H9 (cell line): ENCODE results near the gene MOB3A. TPM values are rescaled to one million over a fixed set of nuclear protein-coding genes. Genes with fewer than 3 reads are reported as not detected.

Experiments
- DNase-seq: peaks from one replicate; pipeline ENCODE4 v3.0.0-alpha.2; 2017
- H2AFZ ChIP-seq: one replicate; pipeline ENCODE4 v1.6.1; 2013; ENCODE audit warnings: mild to moderate bottlenecking, low read length, control low read depth, moderate library complexity
- H2AK5ac ChIP-seq: 2 replicates; pipeline ENCODE4 v1.6.1; 2013; ENCODE audit warnings: low read length, control low read depth, mixed read lengths; ENCODE audit not compliant: insufficient read length
- H2BK120ac ChIP-seq: one replicate; pipeline ENCODE4 v1.6.1; 2013; ENCODE audit warnings: low read depth, mild to moderate bottlenecking, low read length, control low read depth, inconsistent platforms; ENCODE audit not compliant: poor library complexity, severe bottlenecking
- H2BK12ac ChIP-seq: 2 replicates; pipeline ENCODE4 v1.6.1; 2013; ENCODE audit warnings: low read length, control low read depth, mixed read lengths, low read depth; ENCODE audit not compliant: insufficient read length
- H2BK15ac ChIP-seq: 2 replicates; pipeline ENCODE4 v1.6.1; 2013; ENCODE audit warnings: low read depth, low read length, control low read depth
- H2BK20ac ChIP-seq: one replicate; pipeline ENCODE4 v1.6.1; 2013; ENCODE audit warnings: low read depth, mild to moderate bottlenecking, low read length, control low read depth, inconsistent platforms; ENCODE audit not compliant: poor library complexity, severe bottlenecking
- H2BK5ac ChIP-seq: 2 replicates; pipeline ENCODE4 v1.6.1; 2013; ENCODE audit warnings: low read length, control low read depth, mixed read lengths; ENCODE audit not compliant: insufficient read length
- H3K14ac ChIP-seq: 2 replicates; pipeline ENCODE4 v1.6.1; 2013; ENCODE audit warnings: low read length, control low read depth; ENCODE audit not compliant: insufficient read depth
- H3K18ac ChIP-seq: 2 replicates; pipeline ENCODE4 v1.6.1; 2013; ENCODE audit warnings: low read depth, mild to moderate bottlenecking, mixed read lengths, low read length, control low read depth; ENCODE audit not compliant: insufficient read length
- H3K23ac ChIP-seq: 2 replicates; pipeline ENCODE4 v1.6.1; 2013; ENCODE audit warnings: low read length, control low read depth, mixed read lengths, low read depth; ENCODE audit not compliant: insufficient read length
- H3K23me2 ChIP-seq: 2 replicates; pipeline ENCODE4 v1.6.1; 2013; ENCODE audit warnings: low read depth, mild to moderate bottlenecking, mixed read lengths, low read length, control low read depth; ENCODE audit not compliant: insufficient read length, poor library complexity, severe bottlenecking
- H3K27ac ChIP-seq: 2 replicates; pipeline ENCODE4 v1.5.1; 2013; ENCODE audit warnings: low read length, control low read depth, mixed read lengths, low read depth; ENCODE audit not compliant: insufficient read length
- H3K27me3 ChIP-seq: 2 replicates; pipeline ENCODE4 v1.6.1; 2013; ENCODE audit warnings: low read length, control low read depth, inconsistent platforms; ENCODE audit not compliant: insufficient read depth
- H3K4ac ChIP-seq: 2 replicates; pipeline ENCODE4 v1.6.1; 2013; ENCODE audit warnings: low read depth, mild to moderate bottlenecking, control low read depth, inconsistent platforms, low read length, moderate library complexity
- H3K4me1 ChIP-seq: 2 replicates; pipeline ENCODE4 v1.6.1; 2013; ENCODE audit warnings: low read length, control low read depth, inconsistent platforms; ENCODE audit not compliant: insufficient read depth
- H3K4me2 ChIP-seq: 2 replicates; pipeline ENCODE4 v1.6.1; 2013; ENCODE audit warnings: low read length, control low read depth, mixed read lengths; ENCODE audit not compliant: insufficient read length, insufficient read depth
- H3K56ac ChIP-seq: 2 replicates; pipeline ENCODE4 v1.6.1; 2013; ENCODE audit warnings: low read depth, mild to moderate bottlenecking, mixed read lengths, low read length, control low read depth; ENCODE audit not compliant: insufficient read length
- H3K79me1 ChIP-seq: 2 replicates; pipeline ENCODE4 v1.6.1; 2013; ENCODE audit warnings: low read depth, mild to moderate bottlenecking, moderate library complexity, low read length, control low read depth, inconsistent platforms; ENCODE audit not compliant: insufficient read depth, poor library complexity, severe bottlenecking
- H3K79me2 ChIP-seq: 2 replicates; pipeline ENCODE4 v1.6.1; 2013; ENCODE audit warnings: low read length, control low read depth, inconsistent platforms; ENCODE audit not compliant: insufficient read depth
- H3K9ac ChIP-seq: 2 replicates; pipeline ENCODE4 v1.6.1; 2013; ENCODE audit warnings: low read length, control low read depth, mixed read lengths; ENCODE audit not compliant: insufficient read length; ENCODE audit errors: extremely low read depth
- H3K9me3 ChIP-seq: one replicate; pipeline ENCODE4 v1.6.1; 2013; ENCODE audit warnings: low read depth, low read length, inconsistent platforms; ENCODE audit not compliant: control insufficient read depth
- H3T11ph ChIP-seq: one replicate; pipeline ENCODE4 v1.6.1; 2013; ENCODE audit warnings: mild to moderate bottlenecking, low read length, control low read depth, inconsistent platforms
- H4K20me1 ChIP-seq: one replicate; pipeline ENCODE4 v1.6.1; 2013; ENCODE audit not compliant: control insufficient read depth, insufficient read length, insufficient read depth
- H4K5ac ChIP-seq: 2 replicates; pipeline ENCODE4 v1.6.1; 2013; ENCODE audit warnings: low read depth, mild to moderate bottlenecking, mixed read lengths, low read length, control low read depth; ENCODE audit not compliant: insufficient read length
- H4K8ac ChIP-seq: replicated peaks from 2 replicates; pipeline ENCODE4 v1.6.1; 2013; ENCODE audit warnings: low read length, control low read depth, mixed read lengths, low read depth; ENCODE audit not compliant: insufficient read length
- H4K91ac ChIP-seq: 2 replicates; pipeline ENCODE4 v1.6.1; 2013; ENCODE audit warnings: low read depth, mild to moderate bottlenecking, moderate library complexity, mixed read lengths, low read length, control low read depth; ENCODE audit not compliant: insufficient read length
- H3K27ac Mint-ChIP-seq, 3 experiments: 2 replicates in 2 of 3; 3 replicates in 1 of 3; pipeline ENCODE4 v1.8.0; 2020 to 2021; ENCODE audit warnings: mixed read lengths in 3 of 3, mild to moderate bottlenecking in 1 of 3, moderate library complexity in 1 of 3
- H3K27me3 Mint-ChIP-seq: 2 replicates; pipeline ENCODE4 v1.8.0; 2021; ENCODE audit warnings: low read depth, mild to moderate bottlenecking, moderate library complexity, mixed read lengths
- H3K36me3 Mint-ChIP-seq, 3 experiments: 2 replicates in 2 of 3; 3 replicates in 1 of 3; pipeline ENCODE4 v1.8.0; 2020 to 2021; ENCODE audit warnings: low read depth in 3 of 3, mixed read lengths in 3 of 3; ENCODE audit not compliant: insufficient read depth in 1 of 3
- H3K4me1 Mint-ChIP-seq, 2 experiments: 2 replicates each; pipeline ENCODE4 v1.8.0; 2020; ENCODE audit warnings: mixed read lengths in 2 of 2
- H3K4me3 Mint-ChIP-seq, 2 experiments: 2 replicates in 1 of 2; 3 replicates in 1 of 2; pipeline ENCODE4 v1.8.0; 2020 to 2021; ENCODE audit warnings: mild to moderate bottlenecking in 2 of 2, mixed read lengths in 2 of 2, moderate library complexity in 1 of 2
- H3K9me3 Mint-ChIP-seq, 2 experiments: 2 replicates in 1 of 2; 3 replicates in 1 of 2; pipeline ENCODE4 v1.8.0; 2020; ENCODE audit warnings: mild to moderate bottlenecking in 2 of 2, mixed read lengths in 2 of 2, moderate library complexity in 1 of 2
- WGBS: extraction: QIAGEN DNeasy Blood & Tissue Kit; methylation state at CpG from one replicate; pipeline ENCODE4 v1.1.7; 2013; ENCODE audit warnings: missing lambda C conversion rate, low lambda C conversion rate, mixed read lengths; ENCODE audit not compliant: insufficient read length; ENCODE audit errors: extremely low coverage; 5-methylcytosine and 5-hydroxymethylcytosine counted together
- total RNA-seq: library from RNA; stranded (reverse); gene quantifications from 2 replicates; pipeline ENCODE4 v1.2.1, GENCODE V29; 2021
- TF ChIP-seq, protein P1 (sequence below): fragments of 200-600 bp; sonication (generic); conservative IDR thresholded peaks from 3 replicates; pipeline ENCODE4 v1.8.0; 2021; ENCODE audit warnings: antibody characterized with exemption, mild to moderate bottlenecking

MOB3A gene
- total RNA-seq, 1 experiment from 2014 or later, result 11.5 TPM

DNA sequence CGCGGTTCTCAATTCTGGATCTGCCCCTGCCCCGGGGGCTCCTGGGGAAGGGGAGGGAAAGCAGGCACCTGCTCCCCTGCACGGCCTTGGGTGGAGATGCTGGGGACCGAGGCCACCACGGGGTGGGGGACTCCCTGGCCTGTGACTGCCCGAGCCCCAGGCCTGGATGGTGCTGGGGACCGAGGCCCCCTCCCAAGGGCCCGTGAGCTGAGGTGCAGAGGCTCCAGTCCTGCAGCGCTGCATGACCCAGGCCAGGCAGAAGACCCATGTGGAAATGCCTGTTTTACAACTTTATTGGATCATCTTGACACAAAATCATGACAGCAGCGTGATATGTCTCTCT lies 4.6 kb upstream of the MOB3A start:
- H2BK15ac ChIP-seq, result no peak overlapping the region
- no peak overlapping the region for H3K4ac ChIP-seq
- H2AFZ ChIP-seq, result no peak overlapping the region
- DNase-seq, result no peak
- H3K14ac ChIP-seq, result no peak overlapping the region
- Mint-ChIP-seq H3K36me3 (peaks cover 25 to 55% (median 50%) of the 10 kb centered on the region in 3 experiments), H3K9me3 (peaks cover 3 to 8% of the 10 kb centered on the region in 2 experiments; a peak in 4 of 5 replicates), H3K27ac (no peak overlapping the region), H3K4me1 (peaks cover 2 to 4% of the 10 kb centered on the region in 2 experiments; a peak in 3 of 4 replicates), H3K27me3 (no peaks in the 10 kb centered on the region; the same call in 1 of the 2 replicates), H3K4me3 (no peak overlapping the region)
- no peak overlapping the region for H2BK20ac ChIP-seq
- no peak overlapping the region for H3K23ac ChIP-seq
- H4K5ac ChIP-seq, result no peak overlapping the region
- H3K18ac ChIP-seq, result no peak overlapping the region
- no peak overlapping the region for H4K91ac ChIP-seq
- TF ChIP-seq, protein P1, sequence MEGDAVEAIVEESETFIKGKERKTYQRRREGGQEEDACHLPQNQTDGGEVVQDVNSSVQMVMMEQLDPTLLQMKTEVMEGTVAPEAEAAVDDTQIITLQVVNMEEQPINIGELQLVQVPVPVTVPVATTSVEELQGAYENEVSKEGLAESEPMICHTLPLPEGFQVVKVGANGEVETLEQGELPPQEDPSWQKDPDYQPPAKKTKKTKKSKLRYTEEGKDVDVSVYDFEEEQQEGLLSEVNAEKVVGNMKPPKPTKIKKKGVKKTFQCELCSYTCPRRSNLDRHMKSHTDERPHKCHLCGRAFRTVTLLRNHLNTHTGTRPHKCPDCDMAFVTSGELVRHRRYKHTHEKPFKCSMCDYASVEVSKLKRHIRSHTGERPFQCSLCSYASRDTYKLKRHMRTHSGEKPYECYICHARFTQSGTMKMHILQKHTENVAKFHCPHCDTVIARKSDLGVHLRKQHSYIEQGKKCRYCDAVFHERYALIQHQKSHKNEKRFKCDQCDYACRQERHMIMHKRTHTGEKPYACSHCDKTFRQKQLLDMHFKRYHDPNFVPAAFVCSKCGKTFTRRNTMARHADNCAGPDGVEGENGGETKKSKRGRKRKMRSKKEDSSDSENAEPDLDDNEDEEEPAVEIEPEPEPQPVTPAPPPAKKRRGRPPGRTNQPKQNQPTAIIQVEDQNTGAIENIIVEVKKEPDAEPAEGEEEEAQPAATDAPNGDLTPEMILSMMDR, result no peak
- no peaks in the 10 kb centered on the region for H4K20me1 ChIP-seq
- H2BK5ac ChIP-seq, result no peak overlapping the region
- no peaks in the 10 kb centered on the region for H3K9me3 ChIP-seq
- no peak overlapping the region for H2BK120ac ChIP-seq
- H3K79me1 ChIP-seq, result no peaks in the 10 kb centered on the region
- H3K23me2 ChIP-seq, result no peaks in the 10 kb centered on the region
- WGBS, result no CpG with 5 or more reads among the region's 11 CpGs
- H2AK5ac ChIP-seq, result no peak overlapping the region
- no peaks in the 10 kb centered on the region for H3K4me1 ChIP-seq
- no peaks in the 10 kb centered on the region for H3K27me3 ChIP-seq
- no peak overlapping the region for H2BK12ac ChIP-seq
- no peak overlapping the region for H3T11ph ChIP-seq
- no peak overlapping the region for H3K27ac ChIP-seq
- H3K9ac ChIP-seq, result no peak overlapping the region
- no peak overlapping the region for H4K8ac ChIP-seq
- H3K79me2 ChIP-seq, result peaks cover 2% of the 10 kb centered on the region; the same call in 1 of the 2 replicates
- H3K4me2 ChIP-seq, result no peak overlapping the region
- H3K56ac ChIP-seq, result no peak overlapping the region
